ENCODE results near the gene TLL1.

TLL1 gene

GRCh38 chr4:165828928-165829327 lies 44.1 kb upstream of the TLL1 start:
- Histone ChIP-seq H3K4me1 (ENCODE audit: low read length) (no peaks in the 10 kb centered on the region), H3K9me2 (replicated peaks; ENCODE audit: insufficient read depth, low read length) (no peaks in the 10 kb centered on the region), H2AFZ (ENCODE audit: low read length) (no peak overlapping the region), H3K36me3 (replicated peaks; ENCODE audit: insufficient read depth, low read length) (no peaks in the 10 kb centered on the region), H3K4me3 (ENCODE audit: low read length) (no peak overlapping the region), H3F3A (ENCODE audit: insufficient read depth, low read length) (no peaks in the 10 kb centered on the region), H3K9ac (ENCODE audit: low read length) (no peak overlapping the region), H3K27ac (ENCODE audit: low read length) (no peak overlapping the region), H3K79me2 (ENCODE audit: low read length) (no peaks in the 10 kb centered on the region), H3K4me2 (ENCODE audit: low read depth, low read length) (no peak overlapping the region), H3K9me3 (replicated peaks; ENCODE audit: insufficient read depth, low read length) (no peaks in the 10 kb centered on the region), H3K27me3 (replicated peaks; ENCODE audit: insufficient read depth, low read length) (no peaks in the 10 kb centered on the region), H4K20me1 (ENCODE audit: insufficient read depth, low read length) (no peaks in the 10 kb centered on the region)
- no peak for DNase-seq
- TF ChIP-seq CTCF (IDR thresholded peaks at IDR 0.05; ENCODE audit: low read length) (no peak), EZH2 (optimal IDR thresholded peaks at IDR 0.05; ENCODE audit: low read depth, low read length) (no peak), EZH2phosphoT487 (IDR thresholded peaks at IDR 0.05; ENCODE audit: low read length) (no peak)

- Histone ChIP-seq H4K20me1 (ENCODE audit: insufficient read depth, low read length) (no peaks in the 10 kb centered on the region), H2AFZ (ENCODE audit: low read length) (no peak overlapping the region)
- no peak for DNase-seq
Measured at GRCh38 chr4:165834116-165834515, 38.9 kb upstream of the TLL1 start.

GRCh38 chr4:165838575-165838974 lies 34.5 kb upstream of the TLL1 start:
- Histone ChIP-seq H3K4me1 (ENCODE audit: low read length) (no peaks in the 10 kb centered on the region), H3K4me3 (ENCODE audit: low read length) (no peak overlapping the region), H3K79me2 (ENCODE audit: low read length) (no peaks in the 10 kb centered on the region), H2AFZ (ENCODE audit: low read length) (no peak overlapping the region), H3K27me3 (replicated peaks; ENCODE audit: insufficient read depth, low read length) (no peaks in the 10 kb centered on the region), H3K9ac (ENCODE audit: low read length) (no peak overlapping the region), H3K9me2 (replicated peaks; ENCODE audit: insufficient read depth, low read length) (no peaks in the 10 kb centered on the region), H3K4me2 (ENCODE audit: low read depth, low read length) (no peak overlapping the region), H3F3A (ENCODE audit: insufficient read depth, low read length) (no peaks in the 10 kb centered on the region), H3K27ac (ENCODE audit: low read length) (no peak overlapping the region), H3K9me3 (replicated peaks; ENCODE audit: insufficient read depth, low read length) (no peaks in the 10 kb centered on the region), H3K36me3 (replicated peaks; ENCODE audit: insufficient read depth, low read length) (no peaks in the 10 kb centered on the region), H4K20me1 (ENCODE audit: insufficient read depth, low read length) (no peaks in the 10 kb centered on the region)
- TF ChIP-seq EZH2 (optimal IDR thresholded peaks at IDR 0.05; ENCODE audit: low read depth, low read length) (no peak), CTCF (IDR thresholded peaks at IDR 0.05; ENCODE audit: low read length) (no peak), EZH2phosphoT487 (IDR thresholded peaks at IDR 0.05; ENCODE audit: low read length) (no peak)
- no peak for DNase-seq

More at GRCh38 chr4:165834116-165834515, 38.9 kb upstream of the TLL1 start:
- Histone ChIP-seq H3F3A (ENCODE audit: insufficient read depth, low read length) (no peaks in the 10 kb centered on the region), H3K36me3 (replicated peaks; ENCODE audit: insufficient read depth, low read length) (no peaks in the 10 kb centered on the region), H3K4me3 (ENCODE audit: low read length) (no peak overlapping the region), H3K79me2 (ENCODE audit: low read length) (no peaks in the 10 kb centered on the region), H3K4me1 (ENCODE audit: low read length) (no peaks in the 10 kb centered on the region), H3K9me2 (replicated peaks; ENCODE audit: insufficient read depth, low read length) (no peaks in the 10 kb centered on the region), H3K27ac (ENCODE audit: low read length) (no peak overlapping the region), H3K9ac (ENCODE audit: low read length) (no peak overlapping the region), H3K9me3 (replicated peaks; ENCODE audit: insufficient read depth, low read length) (no peaks in the 10 kb centered on the region), H3K4me2 (ENCODE audit: low read depth, low read length) (no peak overlapping the region), H3K27me3 (replicated peaks; ENCODE audit: insufficient read depth, low read length) (no peaks in the 10 kb centered on the region)
- TF ChIP-seq CTCF (IDR thresholded peaks at IDR 0.05; ENCODE audit: low read length) (no peak), EZH2 (optimal IDR thresholded peaks at IDR 0.05; ENCODE audit: low read depth, low read length) (no peak), EZH2phosphoT487 (IDR thresholded peaks at IDR 0.05; ENCODE audit: low read length) (no peak)

All from MM.1S (cell line).